ENCODE results near the gene CARD18.

- no peak for TF ChIP-seq ZNF366 (tag by site-specific recombination; conservative IDR thresholded peaks at IDR 0.05)
- TF ChIP-seq ZNF544 (tag by site-specific recombination; IDR thresholded peaks at IDR 0.05), result no peak
- TF ChIP-seq CTCF (tag by site-specific recombination; IDR thresholded peaks at IDR 0.05), result no peak
- no peak for TF ChIP-seq ZNF239 (tag by site-specific recombination; IDR thresholded peaks at IDR 0.05)
- no peak for TF ChIP-seq SP7 (tag by site-specific recombination; IDR thresholded peaks at IDR 0.05)
- TF ChIP-seq ZEB2 (tag by site-specific recombination; IDR thresholded peaks at IDR 0.05), result no peak
- no peak for TF ChIP-seq ZNF626 (tag by site-specific recombination; IDR thresholded peaks at IDR 0.05)
- TF ChIP-seq REST (tag by site-specific recombination; IDR thresholded peaks at IDR 0.05), result no peak
Measured at GRCh38 chr11:105144887-105145286, 5.3 kb upstream of the CARD18 start.

Measured in HEK293 (cell line).